ENCODE data around the gene DDX23.

DNA sequence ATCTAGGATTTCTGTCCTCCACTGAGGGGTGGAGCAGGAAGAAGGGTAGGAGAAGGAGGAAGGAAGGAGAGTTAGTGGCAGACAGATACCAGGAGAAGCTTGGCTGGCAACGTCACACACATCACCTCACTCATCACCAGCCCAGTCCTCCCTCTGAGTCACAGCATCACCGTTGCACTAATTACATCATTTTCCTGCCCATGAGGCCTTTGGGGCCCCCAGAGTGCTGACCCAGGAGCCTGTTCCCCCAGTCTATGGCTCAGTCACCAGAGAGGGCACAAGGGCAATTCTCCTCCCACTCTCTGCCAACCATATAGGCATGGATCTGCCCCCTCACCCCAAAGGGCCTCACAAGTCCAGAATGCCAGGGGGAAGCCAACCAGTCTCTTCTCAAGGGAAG, 9.1 kb upstream of the DDX23 start:
- TF ChIP-seq POLR2A (IDR thresholded peaks at IDR 0.05) (no peak), CTCF (IDR thresholded peaks at IDR 0.05) (no peak)
